ENCODE results near the gene MRLN.

The MRLN gene

GRCh38 chr10:59781511-59781910 lies 28.3 kb upstream of the MRLN start:
- TF ChIP-seq CTCF (IDR thresholded peaks at IDR 0.05; ENCODE audit: extremely low read depth, missing control alignments): no peak
- DNase-seq (ENCODE audit: low spot score): no peak

- TF ChIP-seq CTCF (IDR thresholded peaks at IDR 0.05; ENCODE audit: extremely low read depth, missing control alignments): no peak
- DNase-seq (ENCODE audit: low spot score): no peak
Observed at GRCh38 chr10:59779756-59780533, 26.7 kb upstream of the MRLN start.

- no peak for TF ChIP-seq CTCF (IDR thresholded peaks at IDR 0.05; ENCODE audit: extremely low read depth, missing control alignments)
- DNase-seq (ENCODE audit: low spot score): no peak
Observed at GRCh38 chr10:59774451-59774850, 21.2 kb upstream of the MRLN start.

GRCh38 chr10:59773088-59773487 lies 19.8 kb upstream of the MRLN start:
- no peak for TF ChIP-seq CTCF (IDR thresholded peaks at IDR 0.05; ENCODE audit: extremely low read depth, missing control alignments)
- DNase-seq (ENCODE audit: low spot score): no peak

GRCh38 chr10:59771162-59771807 lies 18.0 kb upstream of the MRLN start:
- DNase-seq (ENCODE audit: low spot score): no peak
- TF ChIP-seq CTCF (IDR thresholded peaks at IDR 0.05; ENCODE audit: extremely low read depth, missing control alignments): no peak

- no peak for TF ChIP-seq CTCF (IDR thresholded peaks at IDR 0.05; ENCODE audit: extremely low read depth, missing control alignments)
- DNase-seq (ENCODE audit: low spot score): no peak
Observed at GRCh38 chr10:59770689-59771088, 17.4 kb upstream of the MRLN start.

GRCh38 chr10:59762505-59762904 lies 9.2 kb upstream of the MRLN start:
- TF ChIP-seq CTCF (IDR thresholded peaks at IDR 0.05; ENCODE audit: extremely low read depth, missing control alignments): no peak
- no peak for DNase-seq (ENCODE audit: low spot score)
